ENCODE measurements around the gene TAB2.

GRCh38 chr6:149316740-149317643, 520 bp upstream of the TAB2 start:
- no peak for TF ChIP-seq GATA2 (IDR thresholded peaks at IDR 0.05; ENCODE audit: low read depth, low read length)
- no peak for TF ChIP-seq GATA3 (IDR thresholded peaks at IDR 0.05; ENCODE audit: low read depth, low read length)

Measured in SH-SY5Y (cell line).